HG03139 (cell line): Measurements from ENCODE around the gene CD276.
"Not testable (repeated sequence)": the region's sequence is repeated elsewhere in the genome, so short reads cannot be mapped to it uniquely, and the experiment has no call there.

Source experiments
- ATAC-seq: cut with Tn5 transposase; IDR thresholded peaks from one replicate; pipeline ENCODE4 v1.9.1; 2021; ENCODE audit not compliant: unreplicated experiment

The CD276 gene

DNA sequence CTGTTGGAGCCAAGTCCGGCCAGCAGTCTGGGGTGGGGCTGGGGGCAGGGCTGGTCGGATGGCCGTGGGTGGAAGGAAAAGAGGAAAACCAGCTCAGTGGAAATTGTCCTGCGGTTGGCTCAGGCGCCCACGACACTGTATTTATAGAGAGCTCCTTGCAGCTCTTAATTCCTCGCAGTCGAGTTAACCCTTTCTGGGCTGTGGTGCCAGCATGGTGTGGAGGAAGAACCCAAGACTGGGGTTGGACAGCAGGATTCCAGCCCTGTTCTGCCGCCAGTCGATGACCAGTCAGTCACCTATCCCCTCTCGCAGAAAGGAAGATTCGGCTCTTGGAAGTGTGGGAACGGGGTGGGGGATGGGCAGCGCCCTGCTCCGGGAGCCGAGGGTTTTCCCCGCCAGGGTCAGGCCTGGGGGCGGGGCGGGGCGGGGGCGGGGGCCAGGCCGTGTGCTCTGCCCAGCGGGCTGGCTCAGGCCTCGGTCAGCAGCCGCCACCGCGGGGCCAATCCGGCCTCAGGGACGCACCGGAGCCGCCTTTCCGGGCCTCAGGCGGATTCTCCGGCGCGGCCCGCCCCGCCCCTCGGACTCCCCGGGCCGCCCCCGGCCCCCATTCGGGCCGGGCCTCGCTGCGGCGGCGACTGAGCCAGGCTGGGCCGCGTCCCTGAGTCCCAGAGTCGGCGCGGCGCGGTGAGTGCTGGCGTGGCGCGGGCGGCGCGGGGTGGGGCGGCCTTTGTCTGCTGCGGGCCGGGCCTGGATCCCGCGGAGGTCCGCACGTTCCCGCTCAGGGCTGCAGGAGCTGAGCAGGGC lies at the start of gene CD276:
Gene CD276 (plus strand): TSS at position 607 of the 804 bp plus-strand sequence. CDS start 15,257 bp downstream, outside the sequence.
- no peak for ATAC-seq

DNA sequence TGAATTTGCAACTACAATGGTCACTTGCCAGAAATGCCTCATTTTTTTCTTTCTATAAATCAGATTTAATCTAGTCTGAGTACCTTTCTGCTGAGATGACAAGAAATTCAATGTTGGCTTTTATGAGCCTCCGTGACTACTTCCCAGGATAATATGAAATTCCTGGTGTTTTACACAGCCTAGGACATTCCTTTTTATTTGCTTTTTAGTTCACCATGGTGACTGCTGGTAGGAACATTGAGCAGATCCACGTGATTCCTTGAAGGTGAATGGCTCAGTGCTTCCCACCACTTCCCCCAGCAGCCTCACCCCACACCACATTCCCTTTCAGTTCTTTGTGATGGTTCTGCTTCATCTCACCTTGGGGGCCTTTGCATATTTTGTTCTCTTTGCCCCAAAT lies 46.7 kb upstream of the CD276 start:
- ATAC-seq = no peak

DNA sequence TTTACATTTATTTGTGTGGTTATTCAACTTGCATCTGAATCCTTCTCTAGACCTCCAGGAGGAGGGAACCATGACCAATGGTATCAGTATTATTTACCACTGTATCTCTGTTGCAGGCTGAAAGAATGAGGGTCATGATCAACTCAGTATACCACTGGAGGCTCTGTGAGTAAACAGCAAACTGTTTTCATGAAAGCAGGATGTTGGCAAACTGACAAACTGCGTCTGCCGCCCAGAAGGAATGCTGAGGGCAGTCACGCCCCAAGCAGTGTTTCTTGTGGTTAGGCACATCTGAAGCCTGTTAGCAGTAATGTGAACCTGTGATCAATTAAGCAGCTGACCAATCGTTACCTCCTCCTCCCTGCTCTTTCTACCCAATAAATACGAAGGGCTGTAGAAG lies 44.7 kb upstream of the CD276 start:
- not testable (repeated sequence) for ATAC-seq

DNA sequence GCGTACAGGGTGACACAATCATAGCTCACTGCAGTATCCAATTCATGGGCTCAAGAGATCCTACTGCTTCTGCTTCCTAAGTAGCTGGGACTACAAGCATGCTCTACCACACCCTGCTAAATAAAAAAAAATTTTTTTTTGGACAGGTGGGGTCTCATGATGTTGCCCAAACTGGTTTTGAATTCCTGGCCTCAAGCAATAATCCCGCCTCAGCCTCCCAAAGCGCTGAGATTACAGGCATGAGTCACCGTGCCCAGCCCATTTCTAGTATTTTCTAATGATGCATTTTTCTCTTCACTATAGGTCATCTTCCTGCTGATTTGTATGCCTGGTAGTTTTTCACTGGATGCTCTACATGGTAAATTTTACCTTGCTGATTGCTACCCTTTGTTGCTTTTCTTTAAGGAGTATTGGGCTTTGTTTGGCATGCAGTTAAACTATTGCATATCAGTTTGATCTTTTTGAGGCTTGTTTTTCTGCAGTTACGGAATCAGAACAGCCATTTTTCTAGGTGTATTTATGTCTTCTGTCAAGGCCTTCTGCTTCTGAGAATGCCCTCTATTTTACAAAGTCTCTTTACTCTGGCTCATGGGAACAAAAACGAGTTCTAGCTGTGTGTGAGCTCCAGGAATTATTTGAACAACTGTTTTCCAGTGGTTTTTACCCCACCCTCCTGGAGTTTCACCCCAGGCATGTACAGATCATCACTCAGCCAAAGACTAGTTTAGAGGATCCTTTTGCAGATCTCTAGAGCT lies 36.7 kb upstream of the CD276 start:
- no peak for ATAC-seq

DNA sequence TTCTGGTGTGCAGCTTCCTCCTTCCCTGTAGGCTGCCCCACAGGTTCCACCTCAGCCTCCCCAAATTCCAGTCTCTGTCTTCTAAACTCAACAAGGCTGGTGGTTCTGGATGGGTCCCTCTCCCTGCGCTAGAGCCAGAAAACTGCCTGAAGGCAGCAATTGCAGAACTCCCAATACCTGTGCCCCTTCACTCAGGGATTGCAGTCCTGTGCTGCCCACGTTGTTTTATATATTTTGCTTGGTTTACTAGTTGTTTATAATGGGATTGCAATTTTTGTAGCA lies 36.2 kb upstream of the CD276 start:
- ATAC-seq = no peak

DNA sequence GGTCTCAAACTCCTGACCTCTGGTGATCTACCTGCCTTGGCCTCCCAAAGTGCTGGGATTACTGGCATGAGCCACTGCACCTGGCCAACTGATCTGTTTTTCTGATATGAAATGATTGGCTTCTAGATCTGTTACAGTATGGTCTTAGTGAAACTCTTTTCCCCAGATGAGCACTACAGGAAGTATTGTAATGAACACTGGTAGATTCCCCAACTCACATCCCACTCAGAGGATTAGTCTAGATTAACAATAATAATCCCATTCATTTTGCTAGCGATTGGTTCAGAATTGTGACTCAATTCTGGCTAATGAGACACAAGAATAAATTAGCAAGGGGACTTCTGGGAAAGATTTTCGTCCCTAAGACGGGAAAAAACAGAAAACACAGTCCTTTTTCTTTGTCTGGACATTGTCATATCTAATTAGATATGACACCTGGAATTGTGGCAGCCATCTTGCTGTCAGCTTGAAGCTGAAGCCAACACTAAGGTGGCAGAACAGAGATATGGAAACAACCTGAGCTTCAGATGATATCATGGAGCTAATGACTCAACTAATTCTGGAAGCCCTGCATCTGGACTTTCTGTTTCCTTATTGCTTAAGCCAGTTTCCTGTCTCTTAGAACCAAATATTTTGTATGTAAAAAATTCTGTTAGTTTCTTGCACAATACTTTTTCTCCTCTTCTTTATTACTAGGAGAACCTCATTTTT lies 33.6 kb upstream of the CD276 start:
- no peak for ATAC-seq

DNA sequence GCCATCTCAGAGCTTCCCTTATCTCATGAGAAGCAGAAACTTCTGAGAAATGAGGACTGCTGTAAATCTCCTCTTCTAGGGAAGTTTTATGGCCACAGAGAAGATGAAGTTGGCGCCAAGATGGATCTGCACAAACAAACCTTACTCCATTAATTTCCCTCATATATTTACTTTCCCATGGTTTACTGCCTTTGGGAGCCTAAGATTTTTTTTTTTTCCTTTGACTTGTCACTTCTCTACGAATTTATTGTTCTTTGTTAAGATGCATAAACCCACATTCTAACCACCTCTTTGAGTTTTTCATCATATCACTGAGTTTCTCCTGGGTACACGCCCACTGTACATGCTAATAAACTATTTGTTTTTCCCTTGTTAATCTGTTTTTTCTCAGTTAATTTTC lies 29.5 kb upstream of the CD276 start:
- no peak for ATAC-seq

DNA sequence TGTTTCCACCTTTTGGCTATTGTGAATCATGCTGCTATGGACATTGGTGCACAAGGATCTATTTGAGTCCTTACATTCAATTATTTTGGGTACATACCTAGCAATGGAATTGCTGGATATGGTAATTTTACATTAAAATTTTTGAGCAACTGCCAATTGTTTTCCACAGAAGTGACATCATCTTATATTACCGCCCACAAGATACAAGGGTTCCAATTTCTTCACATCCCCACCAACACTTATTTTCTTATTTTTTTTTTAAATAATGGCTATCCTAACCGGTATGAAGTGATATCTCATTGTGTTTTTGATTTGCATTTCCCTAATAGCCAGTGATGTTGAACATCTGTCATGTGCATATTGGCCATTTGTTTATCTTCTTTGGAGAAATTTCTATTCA lies 28.5 kb upstream of the CD276 start:
- no peak for ATAC-seq

DNA sequence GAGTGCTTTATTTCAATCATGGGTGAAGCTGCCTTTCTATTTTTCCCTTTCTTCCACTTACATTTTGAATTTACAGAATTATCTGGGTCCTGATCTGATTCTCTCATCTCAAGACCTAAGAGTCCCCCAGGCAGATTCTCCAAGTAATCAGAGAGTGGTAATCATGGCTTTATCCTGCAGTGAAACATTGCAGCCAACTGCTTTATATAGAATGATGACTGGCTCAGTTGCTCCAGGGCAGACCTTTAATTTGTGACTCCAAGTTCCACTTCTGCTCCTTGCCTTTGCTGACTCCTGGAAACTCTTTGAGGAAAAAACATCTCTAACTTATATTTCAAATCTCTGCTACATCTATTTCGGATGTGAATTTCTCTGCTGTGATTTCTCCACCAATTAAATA lies 25.5 kb upstream of the CD276 start:
- ATAC-seq = no peak

DNA sequence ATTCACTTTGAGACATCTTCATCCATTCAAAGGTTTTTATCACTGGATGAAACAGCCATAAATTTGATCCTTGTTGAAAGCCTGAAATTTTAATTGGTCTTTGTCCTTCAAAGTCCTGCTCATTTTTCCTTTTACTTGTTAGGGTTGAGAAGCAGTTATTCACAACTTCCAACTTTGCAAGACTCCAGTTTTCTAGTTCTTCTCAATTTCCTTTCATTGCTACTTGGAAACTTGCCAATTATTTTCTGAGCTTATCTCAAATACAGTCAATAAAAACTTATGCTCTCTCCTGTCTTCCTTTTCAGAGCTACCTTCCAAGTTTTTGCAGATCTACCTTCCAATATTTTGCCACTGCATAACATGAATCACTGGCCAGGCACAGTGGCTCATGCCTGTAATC lies 23.7 kb upstream of the CD276 start:
- ATAC-seq = no peak

DNA sequence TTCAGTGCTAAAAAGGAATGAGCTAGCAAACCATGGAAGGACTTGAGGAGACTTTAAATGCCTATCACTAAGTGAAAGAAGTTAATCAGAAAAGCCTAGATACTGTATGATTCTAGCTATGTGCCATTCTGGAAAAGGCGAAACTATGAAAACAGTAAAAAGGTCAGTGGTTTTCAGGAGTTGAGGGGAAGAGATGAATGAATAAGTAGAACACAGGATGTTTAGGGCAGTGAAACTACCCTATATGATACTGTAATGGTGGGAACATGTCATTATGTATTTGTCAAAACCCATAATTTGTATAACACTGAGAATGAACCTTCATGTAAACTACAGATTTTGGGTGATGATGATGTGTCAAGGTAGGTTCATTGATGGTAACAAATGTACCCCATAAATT lies 9.6 kb upstream of the CD276 start:
- no peak for ATAC-seq

DNA sequence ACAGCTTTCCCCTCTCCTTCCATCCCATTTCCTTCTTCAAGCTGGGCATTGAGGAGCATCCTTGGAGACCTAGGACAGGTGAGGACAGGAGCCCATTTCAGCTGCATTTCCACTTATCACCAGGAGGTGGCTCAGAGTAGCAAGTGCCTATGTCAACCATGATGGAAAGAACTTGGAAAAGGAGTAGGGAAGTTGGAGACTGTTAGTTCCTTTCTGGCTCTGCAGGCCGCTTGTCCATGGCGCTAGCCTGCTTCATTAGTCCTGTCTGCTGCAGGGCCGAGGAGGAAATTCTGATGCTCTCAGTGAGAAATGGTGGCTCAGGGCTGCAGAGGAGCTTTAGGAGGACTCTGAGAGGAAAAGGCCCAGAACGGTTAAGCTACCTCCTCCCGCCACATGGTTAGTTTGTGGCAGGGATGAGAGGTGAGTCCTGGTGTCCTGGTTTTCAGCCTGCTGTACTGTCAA lies 7.0 kb upstream of the CD276 start:
- ATAC-seq = no peak

DNA sequence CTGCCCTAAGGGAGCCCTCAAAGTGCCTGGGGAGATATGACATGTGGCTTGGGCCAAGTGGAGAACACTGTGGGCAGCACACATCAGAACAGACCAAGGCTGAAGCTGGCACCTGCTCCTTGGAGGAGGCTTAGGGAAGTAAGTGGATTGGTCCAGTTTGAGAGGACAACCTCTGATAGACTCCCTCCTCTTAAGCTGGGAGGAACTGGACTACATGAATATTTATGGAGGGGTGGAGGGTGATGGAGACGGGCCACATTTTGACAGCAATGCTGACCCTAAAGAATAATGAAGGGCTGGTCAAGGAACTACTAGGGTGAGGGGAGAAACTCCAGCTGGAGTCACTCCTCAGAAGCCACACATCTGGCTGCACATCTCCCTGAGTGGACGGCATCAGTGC lies 6.5 kb upstream of the CD276 start:
- ATAC-seq = no peak

DNA sequence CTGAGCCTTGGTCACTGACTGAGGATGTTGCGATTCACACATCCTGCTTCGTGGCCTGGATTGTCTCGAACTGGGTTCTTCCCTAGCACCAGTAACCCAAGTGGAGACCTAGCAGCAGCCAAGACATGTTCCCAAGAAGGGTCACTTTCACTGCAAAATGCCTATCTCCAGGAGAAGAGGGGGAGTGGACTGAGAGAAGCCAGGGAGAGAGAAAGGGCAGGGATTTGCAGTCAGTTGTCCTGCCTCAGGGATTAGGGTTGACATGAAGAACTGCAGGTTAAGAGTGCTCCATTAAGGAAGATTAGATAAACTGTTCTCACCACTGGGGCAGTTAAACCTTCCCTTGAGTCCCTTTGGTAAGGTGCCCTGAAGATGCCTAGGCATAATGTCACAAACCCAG lies 5.7 kb upstream of the CD276 start:
- no peak for ATAC-seq

DNA sequence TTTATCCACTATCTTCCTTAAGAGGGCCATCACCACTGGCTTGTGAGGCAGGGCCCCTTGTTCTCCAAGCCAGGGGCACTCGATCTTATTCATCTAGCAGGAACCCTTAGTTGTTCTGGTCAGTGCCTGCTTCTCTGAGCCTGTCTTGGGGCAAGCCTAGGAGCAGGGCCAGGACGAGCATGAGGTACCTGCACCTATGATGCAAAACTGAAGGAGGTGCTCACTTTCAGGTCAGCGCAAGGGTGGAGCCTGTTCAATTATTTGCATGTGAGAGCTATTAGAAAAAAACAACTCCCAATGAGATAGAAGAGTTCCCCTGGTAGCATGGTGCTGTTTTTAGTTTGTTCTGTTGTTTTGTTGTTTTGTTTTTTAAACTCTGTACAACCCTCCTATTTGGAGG lies 5.0 kb upstream of the CD276 start:
- ATAC-seq = no peak

DNA sequence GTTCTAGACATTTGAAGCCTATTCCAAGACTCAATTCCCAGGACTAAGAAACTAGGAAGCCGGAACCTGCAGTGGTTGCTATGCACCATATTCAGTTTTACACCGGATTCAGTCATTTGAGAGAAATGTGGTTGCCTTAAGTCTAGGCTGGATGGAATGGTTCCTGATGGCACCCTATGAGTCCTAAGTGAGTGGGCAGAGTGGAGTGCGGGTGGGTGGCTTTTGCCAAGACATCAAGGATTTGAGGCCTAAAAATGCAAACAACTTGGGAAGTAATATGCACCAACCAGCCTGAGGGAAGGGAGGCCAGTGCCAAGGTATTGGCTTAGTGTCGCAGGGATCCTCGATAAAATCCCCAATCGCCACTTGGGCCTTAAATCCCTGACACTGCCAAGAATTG lies 4.2 kb upstream of the CD276 start:
- ATAC-seq = no peak

DNA sequence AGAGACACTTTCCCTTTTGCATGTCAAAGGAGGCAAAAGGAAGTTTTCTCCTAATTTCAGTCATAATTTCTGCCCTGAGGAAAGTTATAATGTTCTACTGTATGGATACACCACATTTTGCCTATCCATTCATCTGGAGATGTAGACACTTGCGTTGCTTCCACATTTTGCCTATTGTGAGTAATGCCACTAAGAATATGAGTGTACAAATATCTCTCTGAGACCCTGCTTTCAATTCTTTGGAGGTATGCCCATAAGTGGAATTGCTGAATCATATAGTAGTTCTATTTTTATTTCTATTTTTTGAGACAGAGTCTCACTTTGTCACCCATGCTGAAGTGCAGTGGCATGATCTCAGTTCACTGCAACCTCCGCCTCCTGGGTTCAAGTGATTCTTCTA lies 3.6 kb upstream of the CD276 start:
- no peak for ATAC-seq

DNA sequence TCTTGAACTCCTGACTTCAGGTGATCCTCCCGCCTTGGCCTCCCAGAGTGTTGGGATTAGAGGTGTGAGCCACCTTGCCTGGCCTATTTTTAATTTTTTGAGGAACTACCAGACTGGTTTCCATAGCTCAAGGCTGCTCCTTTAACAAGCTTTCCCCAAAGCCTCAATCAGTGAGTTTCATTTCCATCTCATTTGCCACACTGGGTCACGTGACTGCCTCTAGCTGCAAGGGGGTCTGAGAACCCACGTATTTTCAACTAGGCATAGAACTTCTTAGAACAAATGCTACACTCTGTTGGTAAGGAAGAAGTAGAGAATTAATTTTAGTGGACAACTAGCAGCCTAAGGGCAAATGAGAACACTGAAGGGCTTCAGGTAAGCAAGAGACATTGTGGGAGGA lies 3.1 kb upstream of the CD276 start:
- ATAC-seq = no peak

DNA sequence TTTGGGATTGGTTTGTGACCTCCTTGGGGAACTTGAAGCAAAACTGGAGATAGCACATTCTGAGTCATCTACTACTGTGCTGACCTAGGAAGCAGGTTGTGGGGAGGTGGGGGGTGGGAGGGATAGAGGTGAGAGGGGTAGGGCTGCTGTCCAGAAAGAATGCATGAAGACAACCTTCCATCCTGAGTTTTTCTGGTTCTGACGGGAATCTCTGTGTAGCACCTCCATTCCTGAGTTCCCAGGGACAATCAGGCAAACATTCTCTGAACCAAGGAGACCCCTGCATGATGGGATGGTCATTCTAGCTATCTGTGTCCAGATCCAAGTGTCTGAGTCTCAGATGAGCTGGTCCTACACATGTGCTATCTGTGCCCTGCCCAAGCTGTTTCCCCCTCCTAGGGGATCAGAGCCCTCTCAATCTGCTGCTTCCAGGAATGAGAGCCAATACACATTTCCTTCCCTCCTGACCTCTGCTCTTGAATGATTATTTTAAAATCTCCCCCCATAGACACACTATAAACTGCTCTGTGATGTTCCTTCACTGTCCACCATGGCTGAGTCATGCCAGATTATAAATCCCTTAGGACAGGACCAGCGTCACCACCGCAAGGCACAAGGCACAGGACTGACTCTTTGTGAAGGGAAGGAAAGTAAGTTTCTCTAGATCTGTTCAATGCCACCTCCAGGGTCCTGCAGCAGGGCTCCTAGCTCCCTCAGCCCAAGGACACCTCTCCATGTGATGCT lies 2.2 kb upstream of the CD276 start:
- no peak for ATAC-seq

DNA sequence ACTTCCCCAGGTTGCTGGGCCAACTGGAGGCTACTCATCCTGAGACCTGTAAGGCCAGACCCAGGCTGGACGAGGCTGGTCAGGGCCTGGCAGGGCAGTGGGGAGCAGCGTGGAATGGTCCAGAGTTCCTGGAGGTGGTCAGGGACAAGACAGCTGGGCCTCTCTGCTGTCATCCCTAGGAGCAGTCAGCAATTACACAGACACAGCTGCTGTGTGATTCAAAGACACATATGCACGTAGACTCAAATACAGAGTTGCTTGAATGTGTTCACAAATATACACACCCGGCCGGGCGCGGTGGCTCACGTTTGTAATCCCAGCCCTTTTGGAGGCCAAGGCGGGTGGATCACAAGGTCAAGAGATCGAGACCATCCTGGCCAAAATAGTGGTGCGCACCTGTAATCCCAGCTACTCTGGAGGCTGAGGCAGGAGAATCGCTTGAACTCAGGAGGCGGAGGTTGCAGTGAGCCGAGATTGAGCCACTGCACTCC lies 1.5 kb upstream of the CD276 start:
- no peak for ATAC-seq

DNA sequence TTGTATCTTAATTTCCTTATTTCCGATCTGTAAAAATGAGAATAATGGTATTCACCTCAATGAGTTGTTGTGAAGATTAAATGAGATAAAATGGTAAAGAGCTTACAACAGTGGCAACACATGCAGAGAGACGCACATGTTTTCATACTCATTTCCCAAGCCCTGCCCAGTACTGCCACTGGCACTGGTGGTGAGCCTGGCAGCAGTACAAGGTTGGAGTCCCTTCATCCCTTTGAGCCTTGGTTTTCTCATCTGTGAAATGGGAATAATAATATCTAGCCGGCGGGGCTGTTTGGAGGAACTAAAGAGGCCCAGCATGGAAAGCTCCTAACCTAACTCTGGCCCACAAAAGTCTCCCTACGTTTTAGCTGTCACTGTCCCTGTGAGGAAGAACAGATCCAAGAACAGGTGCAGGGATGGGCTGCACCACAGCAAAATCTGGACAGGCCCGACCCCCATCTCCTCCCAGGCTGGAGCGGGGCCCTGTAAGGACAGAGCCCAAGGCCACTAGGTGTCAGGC lies 866 bp upstream of the CD276 start:
- ATAC-seq = no peak
